CD4-positive, alpha-beta T cell treated with Interleukin-17A for 1 hour (primary cell): ENCODE data around the gene ALAS1.

Experiments
- DNase-seq: peaks from one replicate; pipeline ENCODE4 v3.0.0-alpha.2; 2020

Gene ALAS1

GRCh38 chr3:52222319-52223221 is 24.6 kb downstream of the ALAS1 start:
- no peak for DNase-seq

GRCh38 chr3:52223449-52224408 is 25.8 kb downstream of the ALAS1 start:
- DNase-seq = no peak

- no peak for DNase-seq
Observed at GRCh38 chr3:52225452-52226228, 27.7 kb downstream of the ALAS1 start, which contains the start of gene TLR9. Gene TLR9 (minus strand): TSS chr3:52225645. CDS start chr3:52225529, 116 bp downstream.

- no peak for DNase-seq
Observed at GRCh38 chr3:52226229-52226817, 28.4 kb downstream of the ALAS1 start.

GRCh38 chr3:52227117-52227516 is 29.2 kb downstream of the ALAS1 start:
- no peak for DNase-seq

GRCh38 chr3:52227766-52228165 is 29.8 kb downstream of the ALAS1 start:
- no peak for DNase-seq

GRCh38 chr3:52228266-52228665 is 30.3 kb downstream of the ALAS1 start:
- DNase-seq = no peak

GRCh38 chr3:52228751-52229291 is 30.9 kb downstream of the ALAS1 start:
- DNase-seq = no peak

GRCh38 chr3:52229656-52230055 is 31.7 kb downstream of the ALAS1 start:
- DNase-seq = no peak

GRCh38 chr3:52230461-52230860 is 32.5 kb downstream of the ALAS1 start:
- no peak for DNase-seq

- no peak for DNase-seq
Observed at GRCh38 chr3:52230889-52231499, 33.0 kb downstream of the ALAS1 start.

GRCh38 chr3:52231502-52232278 is 33.7 kb downstream of the ALAS1 start:
- peak; percentile 87 for DNase-seq

- DNase-seq = peak; percentile 51
Observed at GRCh38 chr3:52232279-52233107, 34.5 kb downstream of the ALAS1 start.

GRCh38 chr3:52233108-52233591 is 35.2 kb downstream of the ALAS1 start:
- no peak for DNase-seq

GRCh38 chr3:52233968-52234367 is 36.0 kb downstream of the ALAS1 start:
- no peak for DNase-seq

GRCh38 chr3:52234516-52235447 is 36.8 kb downstream of the ALAS1 start:
- no peak for DNase-seq

GRCh38 chr3:52236424-52236886 is 38.5 kb downstream of the ALAS1 start:
- DNase-seq = no peak

GRCh38 chr3:52237006-52237656 is 39.2 kb downstream of the ALAS1 start:
- no peak for DNase-seq
